ENCODE results near the gene DOCK1. TPM values are rescaled to one million over a fixed set of nuclear protein-coding genes. Genes with fewer than 3 reads are reported as not detected.

Gene DOCK1
- total and polyA plus RNA-seq, 2 donors (not counting 1 experiment from before 2014, with no cell fraction given) = 20.5 to 91.0 TPM

GRCh38 chr10:127303105-127303504 is 397.9 kb downstream of the DOCK1 start:
- DNase-seq (ENCODE audit: low read depth in 2 of 2) = no peak
- TF ChIP-seq CTCF (conservative IDR thresholded peaks at IDR 0.05 in 1 of 2, IDR thresholded peaks at IDR 0.05 in 1 of 2; ENCODE audit: low read depth in 1 of 2, low read length in 2 of 2) (no peak), EZH2 (IDR thresholded peaks at IDR 0.05; ENCODE audit: low read length, missing control alignments) (no peak)
- H3K9me3 ChIP-seq (ENCODE audit: control insufficient read depth, insufficient read depth, low read depth, low read length) = no peaks in the 10 kb centered on the region
- no peaks in the 10 kb centered on the region for H3K4me1 ChIP-seq (ENCODE audit: control insufficient read depth, extremely low read depth, insufficient read depth, low read length)
- no peak overlapping the region for H3K9ac ChIP-seq (ENCODE audit: insufficient read depth, low read length)
- no peaks in the 10 kb centered on the region for H3K79me2 ChIP-seq (ENCODE audit: control insufficient read depth, insufficient read depth, low read length)
- H4K20me1 ChIP-seq (ENCODE audit: control insufficient read depth, extremely low read depth, insufficient read depth, low read length) = no peaks in the 10 kb centered on the region
- no peaks in the 10 kb centered on the region for H3K36me3 ChIP-seq (ENCODE audit: control insufficient read depth, insufficient read depth, low read length)
- no peak overlapping the region for H3K27ac ChIP-seq (ENCODE audit: insufficient read depth, low read length)
- H3K4me3 ChIP-seq (replicated peaks in 1 of 4; ENCODE audit: control extremely low read depth in 1 of 4, insufficient read depth in 1 of 4, low read depth in 3 of 4, low read length in 4 of 4) = no peak overlapping the region
- H3K4me2 ChIP-seq (ENCODE audit: extremely low read depth, insufficient read depth, low read length) = no peak overlapping the region
- no peak overlapping the region for H2AFZ ChIP-seq (ENCODE audit: low read length)
- H3K27me3 ChIP-seq (ENCODE audit: control insufficient read depth, insufficient read depth, low read length) = no peaks in the 10 kb centered on the region

- H3K79me2 ChIP-seq (ENCODE audit: control insufficient read depth, insufficient read depth, low read length) = no peaks in the 10 kb centered on the region
Observed at GRCh38 chr10:127303746-127304145, 398.5 kb downstream of the DOCK1 start.

GRCh38 chr10:127306479-127306878 is 401.3 kb downstream of the DOCK1 start:
- H4K20me1 ChIP-seq (ENCODE audit: control insufficient read depth, extremely low read depth, insufficient read depth, low read length) = no peaks in the 10 kb centered on the region
- no peak for TF ChIP-seq EZH2 (IDR thresholded peaks at IDR 0.05; ENCODE audit: low read length, missing control alignments)
- TF ChIP-seq CTCF (conservative IDR thresholded peaks at IDR 0.05 in 1 of 2, IDR thresholded peaks at IDR 0.05 in 1 of 2; ENCODE audit: low read depth in 1 of 2, low read length in 2 of 2) = no peak
- H3K27ac ChIP-seq (ENCODE audit: insufficient read depth, low read length) = no peak overlapping the region
- no peaks in the 10 kb centered on the region for H3K79me2 ChIP-seq (ENCODE audit: control insufficient read depth, insufficient read depth, low read length)
- no peak overlapping the region for H2AFZ ChIP-seq (ENCODE audit: low read length)
- H3K4me2 ChIP-seq (ENCODE audit: extremely low read depth, insufficient read depth, low read length) = no peak overlapping the region
- no peaks in the 10 kb centered on the region for H3K36me3 ChIP-seq (ENCODE audit: control insufficient read depth, insufficient read depth, low read length)
- H3K9ac ChIP-seq (ENCODE audit: insufficient read depth, low read length) = no peak overlapping the region
- DNase-seq (ENCODE audit: low read depth in 2 of 2) = no peak
- no peaks in the 10 kb centered on the region for H3K4me1 ChIP-seq (ENCODE audit: control insufficient read depth, extremely low read depth, insufficient read depth, low read length)
- no peaks in the 10 kb centered on the region for H3K9me3 ChIP-seq (ENCODE audit: control insufficient read depth, insufficient read depth, low read depth, low read length)
- no peaks in the 10 kb centered on the region for H3K27me3 ChIP-seq (ENCODE audit: control insufficient read depth, insufficient read depth, low read length)
- H3K4me3 ChIP-seq (replicated peaks in 1 of 4; ENCODE audit: control extremely low read depth in 1 of 4, insufficient read depth in 1 of 4, low read depth in 3 of 4, low read length in 4 of 4) = no peak overlapping the region

More at GRCh38 chr10:127303746-127304145, 398.5 kb downstream of the DOCK1 start:
- no peak for DNase-seq (ENCODE audit: low read depth in 2 of 2)
- Histone ChIP-seq H4K20me1 (ENCODE audit: control insufficient read depth, extremely low read depth, insufficient read depth, low read length) (no peaks in the 10 kb centered on the region), H3K4me1 (ENCODE audit: control insufficient read depth, extremely low read depth, insufficient read depth, low read length) (no peaks in the 10 kb centered on the region), H3K9ac (ENCODE audit: insufficient read depth, low read length) (no peak overlapping the region), H3K4me2 (ENCODE audit: extremely low read depth, insufficient read depth, low read length) (no peak overlapping the region), H3K27ac (ENCODE audit: insufficient read depth, low read length) (no peak overlapping the region), H3K36me3 (ENCODE audit: control insufficient read depth, insufficient read depth, low read length) (no peaks in the 10 kb centered on the region), H3K9me3 (ENCODE audit: control insufficient read depth, insufficient read depth, low read depth, low read length) (no peaks in the 10 kb centered on the region), H3K4me3 (replicated peaks in 1 of 4; ENCODE audit: control extremely low read depth in 1 of 4, insufficient read depth in 1 of 4, low read depth in 3 of 4, low read length in 4 of 4) (no peak overlapping the region), H3K27me3 (ENCODE audit: control insufficient read depth, insufficient read depth, low read length) (no peaks in the 10 kb centered on the region), H2AFZ (ENCODE audit: low read length) (no peak overlapping the region)
- no peak for TF ChIP-seq EZH2 (IDR thresholded peaks at IDR 0.05; ENCODE audit: low read length, missing control alignments)
- TF ChIP-seq CTCF (conservative IDR thresholded peaks at IDR 0.05 in 1 of 2, IDR thresholded peaks at IDR 0.05 in 1 of 2; ENCODE audit: low read depth in 1 of 2, low read length in 2 of 2) = no peak

Measured in fibroblast of lung (primary cell).